A549 (cell line): Measurements from ENCODE around the gene FGD4. TPM values are rescaled to one million over a fixed set of nuclear protein-coding genes. Genes with fewer than 3 reads are reported as not detected.

ENCODE experiments used
- ATAC-seq, 2 experiments: fragments of 200-7000 bp in 1 of 2; fragments of >200 bp in 1 of 2; cut with Nextera tagmentation in 1 of 2; cut with Tn5 transposase in 1 of 2; 3 replicates each; pipeline versions ENCODE4 v1.8.0 to v1.9.1; 2018 to 2020; ENCODE audit warnings: mild to moderate bottlenecking in 1 of 2, moderate library complexity in 1 of 2
- CTCF ChIA-PET: fragments of 300-600 bp; sonication (Branson Sonifier 250); formaldehyde crosslinking; extraction: SDS; loops from one replicate; lab custom pipeline; 2021; ENCODE audit warnings: antibody characterized with exemption, inconsistent platforms; lab: Yijun Ruan, JAX
- POLR2A ChIA-PET: fragments of 350-600 bp; formaldehyde crosslinking; extraction: SDS; loops from one replicate; lab custom pipeline; 2021; ENCODE audit warnings: antibody characterized with exemption, inconsistent platforms; lab: Yijun Ruan, JAX
- DNase-seq, 2 experiments: peaks; one replicate each; pipeline versions ENCODE4 v3.0.0 to v3.0.0-alpha.2; 2011 to 2016; ENCODE audit warnings: low read depth in 1 of 2, low spot score in 1 of 2
- FAIRE-seq: peaks from 2 replicates; lab custom pipeline; 2011; peaks lifted over from hg19 to GRCh38; lab: Jason Lieb, UNC
- H3K27ac ChIP-seq, 2 experiments: fragments of >200 bp; sonication (Bioruptor Twin); formaldehyde crosslinking; 3 replicates each; pipeline ENCODE4 v1.5.1; 2016 to 2017
- H3K4me1 ChIP-seq: fragments of >200 bp; sonication (Bioruptor Twin); formaldehyde crosslinking; 3 replicates; pipeline ENCODE4 v1.6.1; 2016
- H3K4me2 ChIP-seq: fragments of >200 bp; sonication (Bioruptor Twin); formaldehyde crosslinking; 3 replicates; pipeline ENCODE4 v1.6.1; 2016
- H3K4me3 ChIP-seq: fragments of >200 bp; sonication (Bioruptor Twin); formaldehyde crosslinking; 3 replicates; pipeline ENCODE4 v1.5.1; 2016
- H3K9me3 ChIP-seq: fragments of >200 bp; sonication (Bioruptor Twin); formaldehyde crosslinking; 3 replicates; pipeline ENCODE4 v1.6.1; 2016
- BHLHE40 ChIP-seq: IDR thresholded peaks from 2 replicates; pipeline ENCODE4 v1.6.1; 2012; ENCODE audit warnings: low read depth, low read length, inconsistent platforms
- CHD2 ChIP-seq: fragments of 150-350 bp; IDR thresholded peaks from 2 replicates; pipeline ENCODE4 v1.6.1; 2014; ENCODE audit warnings: low read length; ENCODE audit not compliant: partially characterized antibody
- CHD4 ChIP-seq: fragments of 200-600 bp; sonication (generic); IDR thresholded peaks from 2 replicates; pipeline ENCODE4 v1.6.1; 2016; ENCODE audit warnings: antibody characterized with exemption, mild to moderate bottlenecking, borderline replicate concordance
- EHF ChIP-seq: fragments of 250-450 bp; sonication (Bioruptor Pico); IDR thresholded peaks from 2 replicates; pipeline ENCODE4 v1.5.0; 2020; ENCODE audit warnings: mild to moderate bottlenecking
- EP300 ChIP-seq, 2 experiments: fragments of >200 bp; sonication (Bioruptor Twin); formaldehyde crosslinking; IDR thresholded peaks; 2 replicates in 1 of 2; 3 replicates in 1 of 2; pipeline ENCODE4 v1.6.1; 2016 to 2017
- FOSB ChIP-seq: fragments of 250-450 bp; sonication (Bioruptor Pico); IDR thresholded peaks from 2 replicates; pipeline ENCODE4 v1.5.0; 2020; ENCODE audit warnings: mild to moderate bottlenecking, moderate library complexity
- FOXS1 ChIP-seq: fragments of 250-450 bp; sonication (Bioruptor Pico); IDR thresholded peaks from 2 replicates; pipeline ENCODE4 v1.5.0; 2020; ENCODE audit warnings: mild to moderate bottlenecking, moderate library complexity
- HDAC2 ChIP-seq: fragments of 200-600 bp; sonication (generic); IDR thresholded peaks from 2 replicates; pipeline ENCODE4 v1.6.1; 2016
- HEYL ChIP-seq: fragments of 250-450 bp; sonication (Bioruptor Pico); IDR thresholded peaks from 2 replicates; pipeline ENCODE4 v1.8.0; 2021; ENCODE audit warnings: mild to moderate bottlenecking, moderate library complexity
- HOXA7 ChIP-seq: fragments of 250-450 bp; sonication (Bioruptor Pico); IDR thresholded peaks from 2 replicates; pipeline ENCODE4 v1.5.0; 2020; ENCODE audit warnings: mild to moderate bottlenecking, moderate library complexity
- JUNB ChIP-seq: fragments of >200 bp; sonication (Bioruptor Twin); formaldehyde crosslinking; IDR thresholded peaks from 2 replicates; pipeline ENCODE4 v1.6.1; 2016
- MAFK ChIP-seq: fragments of 450-650 bp; IDR thresholded peaks from 2 replicates; pipeline ENCODE4 v1.6.1; 2014; ENCODE audit not compliant: partially characterized antibody
- NFE2L2 ChIP-seq: fragments of 150-350 bp; conservative IDR thresholded peaks from 2 replicates; pipeline ENCODE4 v1.6.1; 2014; ENCODE audit warnings: low read length
- NPAS2 ChIP-seq: fragments of 250-450 bp; sonication (Bioruptor Pico); IDR thresholded peaks from 2 replicates; pipeline ENCODE4 v1.8.0; 2022; ENCODE audit warnings: mild to moderate bottlenecking, moderate library complexity, borderline replicate concordance
- POLR2A ChIP-seq: IDR thresholded peaks from 2 replicates; pipeline ENCODE4 v1.6.1; 2012; ENCODE audit warnings: mild to moderate bottlenecking, low read length
- RCOR1 ChIP-seq: fragments of 150-350 bp; IDR thresholded peaks from 2 replicates; pipeline ENCODE4 v1.6.1; 2014; ENCODE audit warnings: antibody characterized with exemption, low read length, low read depth
- RFX5 ChIP-seq: fragments of 450-650 bp; IDR thresholded peaks from 2 replicates; pipeline ENCODE4 v1.7.1; 2014; ENCODE audit warnings: antibody characterized with exemption, mild to moderate bottlenecking, moderate library complexity
- RNF2 ChIP-seq: fragments of 200-600 bp; sonication (generic); IDR thresholded peaks from 2 replicates; pipeline ENCODE4 v1.6.1; 2016; ENCODE audit warnings: low read depth, mild to moderate bottlenecking, antibody characterized with exemption, moderate library complexity, borderline replicate concordance
- TFCP2L1 ChIP-seq: fragments of 250-450 bp; sonication (Bioruptor Pico); IDR thresholded peaks from 2 replicates; pipeline ENCODE4 v1.5.0; 2021; ENCODE audit warnings: mild to moderate bottlenecking
- TP53 ChIP-seq: fragments of 250-450 bp; sonication (Bioruptor Pico); IDR thresholded peaks from 2 replicates; pipeline ENCODE4 v1.5.0; 2021; ENCODE audit warnings: mild to moderate bottlenecking, moderate library complexity
- ZC3H11A ChIP-seq: fragments of 450-650 bp; IDR thresholded peaks from 2 replicates; pipeline ENCODE4 v1.6.1; 2014; ENCODE audit warnings: antibody characterized with exemption, mild to moderate bottlenecking
- ZFP36 ChIP-seq: fragments of 450-650 bp; IDR thresholded peaks from 2 replicates; pipeline ENCODE4 v1.6.1; 2014; ENCODE audit warnings: borderline replicate concordance; ENCODE audit not compliant: partially characterized antibody
- WGBS: methylation state at CpG from one replicate; pipeline ENCODE4 v1.1.6; 2017; ENCODE audit errors: missing lambda C conversion rate; 5-methylcytosine and 5-hydroxymethylcytosine counted together
- polyA plus RNA-seq, 4 experiments: library from polyadenylated mRNA; depleted of rRNA in 3 of 4; stranded (reverse); fragments of >200 nt; fragmentation: RNase III in 1 of 4; extraction: RNeasy Plus Mini Kit Qiagen cat#74134 plus additional on column Dnase treatment in 1 of 4; gene quantifications; 2 replicates in 3 of 4; 3 replicates in 1 of 4; pipeline ENCODE4 v1.2.3, GENCODE V29; 2011 to 2017
- TF ChIP-seq, protein P1 (sequence below): fragments of >200 bp; sonication (Bioruptor Twin); formaldehyde crosslinking; IDR thresholded peaks from 3 replicates; pipeline ENCODE4 v1.5.1; 2016
- TF ChIP-seq, protein P2 (sequence below): fragments of >200 bp; sonication (Bioruptor Twin); formaldehyde crosslinking; IDR thresholded peaks from 2 replicates; pipeline ENCODE4 v1.6.1; 2016
- TF ChIP-seq, protein P3 (sequence below): fragments of 250-450 bp; sonication (Bioruptor Pico); IDR thresholded peaks from 2 replicates; pipeline ENCODE4 v1.5.0; 2021; ENCODE audit warnings: mild to moderate bottlenecking, moderate library complexity, borderline replicate concordance
- TF ChIP-seq, protein P4 (sequence below): fragments of >200 bp; sonication (Bioruptor Twin); formaldehyde crosslinking; IDR thresholded peaks from 3 replicates; pipeline ENCODE4 v1.6.1; 2016
- TF ChIP-seq, protein P5 (sequence below): fragments of 450-650 bp; IDR thresholded peaks from 2 replicates; pipeline ENCODE4 v1.6.1; 2014; ENCODE audit warnings: antibody characterized with exemption

The FGD4 gene
- polyA plus RNA-seq, 2 of the 4 experiments (the other 2 are of a cell fraction): 2.2 to 6.0 TPM

DNA sequence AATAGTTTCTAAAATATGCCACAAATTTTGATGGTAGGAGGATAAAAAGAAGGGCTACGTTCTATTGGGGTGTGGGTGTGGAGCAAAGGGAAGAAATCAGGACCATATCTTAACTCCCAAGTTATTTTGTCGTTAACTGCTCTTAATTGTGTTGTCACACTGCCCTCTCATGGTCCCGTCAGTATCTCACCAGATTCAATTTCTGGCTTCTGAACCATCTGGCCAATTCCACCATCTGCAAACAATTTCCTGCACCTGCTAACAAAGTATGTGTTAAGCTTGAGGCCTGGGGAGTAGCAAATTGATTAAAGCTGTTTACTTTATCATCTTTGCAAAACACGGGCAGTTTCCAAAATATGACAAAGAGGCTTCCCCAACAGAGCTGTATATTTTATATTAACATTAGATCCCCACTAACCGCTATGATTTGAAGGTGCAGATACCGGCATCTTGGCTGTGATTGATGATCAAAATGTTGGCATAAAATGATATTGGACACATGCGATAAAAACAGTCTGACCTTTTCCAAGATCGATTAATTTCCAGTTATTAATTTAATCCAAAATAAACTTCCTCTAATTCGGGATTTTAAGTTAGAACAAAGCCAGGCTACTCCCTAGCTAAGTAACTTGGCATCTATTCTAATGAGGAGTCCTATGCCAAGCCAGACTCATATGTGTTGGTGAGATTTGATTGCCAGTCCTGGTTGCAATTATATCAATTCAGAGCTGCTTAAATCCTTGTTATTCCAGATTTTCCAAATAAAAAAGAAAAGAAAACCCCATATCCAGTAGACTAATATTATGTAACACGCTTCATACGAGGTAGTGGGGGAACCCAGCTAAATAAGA is 272.8 kb downstream of the FGD4 start (continued):
- TF ChIP-seq, protein P1, sequence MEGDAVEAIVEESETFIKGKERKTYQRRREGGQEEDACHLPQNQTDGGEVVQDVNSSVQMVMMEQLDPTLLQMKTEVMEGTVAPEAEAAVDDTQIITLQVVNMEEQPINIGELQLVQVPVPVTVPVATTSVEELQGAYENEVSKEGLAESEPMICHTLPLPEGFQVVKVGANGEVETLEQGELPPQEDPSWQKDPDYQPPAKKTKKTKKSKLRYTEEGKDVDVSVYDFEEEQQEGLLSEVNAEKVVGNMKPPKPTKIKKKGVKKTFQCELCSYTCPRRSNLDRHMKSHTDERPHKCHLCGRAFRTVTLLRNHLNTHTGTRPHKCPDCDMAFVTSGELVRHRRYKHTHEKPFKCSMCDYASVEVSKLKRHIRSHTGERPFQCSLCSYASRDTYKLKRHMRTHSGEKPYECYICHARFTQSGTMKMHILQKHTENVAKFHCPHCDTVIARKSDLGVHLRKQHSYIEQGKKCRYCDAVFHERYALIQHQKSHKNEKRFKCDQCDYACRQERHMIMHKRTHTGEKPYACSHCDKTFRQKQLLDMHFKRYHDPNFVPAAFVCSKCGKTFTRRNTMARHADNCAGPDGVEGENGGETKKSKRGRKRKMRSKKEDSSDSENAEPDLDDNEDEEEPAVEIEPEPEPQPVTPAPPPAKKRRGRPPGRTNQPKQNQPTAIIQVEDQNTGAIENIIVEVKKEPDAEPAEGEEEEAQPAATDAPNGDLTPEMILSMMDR: peak; percentile 80
- no peak for TF ChIP-seq RCOR1
- TF ChIP-seq, protein P2, sequence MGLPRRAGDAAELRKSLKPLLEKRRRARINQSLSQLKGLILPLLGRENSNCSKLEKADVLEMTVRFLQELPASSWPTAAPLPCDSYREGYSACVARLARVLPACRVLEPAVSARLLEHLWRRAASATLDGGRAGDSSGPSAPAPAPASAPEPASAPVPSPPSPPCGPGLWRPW: no peak
- TF ChIP-seq TP53 (CRISPR knock-in tag): no peak
- TF ChIP-seq JUNB: no peak
- TF ChIP-seq ZC3H11A: 0 out of 2 replicates have a peak, but pooled peaks have one; percentile 2

DNA sequence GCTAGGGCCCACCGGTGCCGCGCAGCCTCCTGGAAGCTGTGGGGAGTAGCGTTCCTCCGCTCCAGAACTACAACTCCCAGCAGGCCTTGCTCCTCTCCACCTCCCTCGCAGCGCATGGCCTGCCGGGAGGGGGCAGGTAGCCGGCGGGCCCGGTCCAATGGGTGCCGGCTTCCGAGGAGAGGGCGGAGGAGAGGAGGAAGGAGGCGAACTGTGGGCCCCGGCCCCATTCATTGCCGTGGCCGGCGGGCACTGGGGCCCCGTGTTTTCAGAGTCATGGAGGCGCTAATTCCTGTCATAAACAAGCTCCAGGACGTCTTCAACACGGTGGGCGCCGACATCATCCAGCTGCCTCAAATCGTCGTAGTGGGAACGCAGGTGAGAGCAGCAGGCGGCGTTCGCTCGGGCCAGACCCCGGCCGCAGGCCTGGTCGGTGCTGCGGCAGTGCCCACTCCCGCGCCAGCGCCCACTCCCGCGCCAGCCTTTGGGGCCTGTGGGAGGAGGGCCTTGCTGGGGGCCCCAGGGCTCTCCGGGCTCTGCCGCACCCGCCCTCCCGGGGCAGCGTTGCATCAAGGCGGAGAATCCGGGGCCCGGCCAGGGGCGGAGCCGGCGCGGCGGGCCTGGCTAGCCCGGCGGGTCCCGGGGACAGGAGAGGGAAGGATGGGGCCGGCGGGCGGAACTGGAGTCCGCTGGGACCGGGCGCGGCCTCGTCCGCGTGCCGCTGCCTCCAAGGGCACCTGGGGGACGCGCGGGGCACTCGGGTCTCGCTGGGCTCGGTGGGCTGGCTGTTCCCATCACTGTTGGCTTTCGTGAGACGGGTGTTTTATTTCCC is 279.9 kb downstream of the FGD4 start, which contains the start of gene DNM1L:
Gene DNM1L, plus strand, starts transcription at position 211 of the 829 bp plus-strand sequence. Its CDS starts 63 bp downstream, at position 274.
- Histone ChIP-seq H3K9me3 (no peaks in the 10 kb centered on the region), H3K27ac (peak within 1 kb of the TSS; percentile 88 to 93), H3K4me3 (peak within 1 kb of the TSS; percentile 82), H3K4me1 (peaks cover 22% of the 10 kb centered on the region), H3K4me2 (peak within 1 kb of the TSS; percentile 85)
- POLR2A ChIA-PET: interaction anchor here (0.5 to 1.1 kb wide), 3 partner anchors 76 to 243 kb away, joined by 3 to 7 read pairs (median 4); no protein-coding TSS in a partner anchor
- CTCF ChIA-PET: interaction anchor here (0.6 to 0.8 kb wide), 2 partner anchors 10 to 546 kb away, joined by 3 read pairs; no protein-coding TSS in a partner anchor
- FAIRE-seq: no peak
- ATAC-seq: peak; percentile 98 to 99
- WGBS: under 1% methylated on average over 45 of the region's 76 CpGs
- DNase-seq: peak; percentile 96 to 98
- no peak for TF ChIP-seq EP300 (IDR thresholded peaks at IDR 0.05)
- no peak for TF ChIP-seq CHD2
- TF ChIP-seq, protein P3, sequence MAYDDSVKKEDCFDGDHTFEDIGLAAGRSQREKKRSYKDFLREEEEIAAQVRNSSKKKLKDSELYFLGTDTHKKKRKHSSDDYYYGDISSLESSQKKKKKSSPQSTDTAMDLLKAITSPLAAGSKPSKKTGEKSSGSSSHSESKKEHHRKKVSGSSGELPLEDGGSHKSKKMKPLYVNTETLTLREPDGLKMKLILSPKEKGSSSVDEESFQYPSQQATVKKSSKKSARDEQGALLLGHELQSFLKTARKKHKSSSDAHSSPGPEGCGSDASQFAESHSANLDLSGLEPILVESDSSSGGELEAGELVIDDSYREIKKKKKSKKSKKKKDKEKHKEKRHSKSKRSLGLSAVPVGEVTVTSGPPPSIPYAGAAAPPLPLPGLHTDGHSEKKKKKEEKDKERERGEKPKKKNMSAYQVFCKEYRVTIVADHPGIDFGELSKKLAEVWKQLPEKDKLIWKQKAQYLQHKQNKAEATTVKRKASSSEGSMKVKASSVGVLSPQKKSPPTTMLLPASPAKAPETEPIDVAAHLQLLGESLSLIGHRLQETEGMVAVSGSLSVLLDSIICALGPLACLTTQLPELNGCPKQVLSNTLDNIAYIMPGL (CRISPR knock-in tag): no peak; the same call in 1 of the 2 replicates
- no peak for TF ChIP-seq TFCP2L1
- TF ChIP-seq RFX5: peak; percentile 53; the same call in 1 of the 2 replicates
- no peak for TF ChIP-seq HEYL (CRISPR knock-in tag)
- no peak for TF ChIP-seq NFE2L2
- TF ChIP-seq HOXA7 (CRISPR knock-in tag): no peak
- TF ChIP-seq, protein P4, sequence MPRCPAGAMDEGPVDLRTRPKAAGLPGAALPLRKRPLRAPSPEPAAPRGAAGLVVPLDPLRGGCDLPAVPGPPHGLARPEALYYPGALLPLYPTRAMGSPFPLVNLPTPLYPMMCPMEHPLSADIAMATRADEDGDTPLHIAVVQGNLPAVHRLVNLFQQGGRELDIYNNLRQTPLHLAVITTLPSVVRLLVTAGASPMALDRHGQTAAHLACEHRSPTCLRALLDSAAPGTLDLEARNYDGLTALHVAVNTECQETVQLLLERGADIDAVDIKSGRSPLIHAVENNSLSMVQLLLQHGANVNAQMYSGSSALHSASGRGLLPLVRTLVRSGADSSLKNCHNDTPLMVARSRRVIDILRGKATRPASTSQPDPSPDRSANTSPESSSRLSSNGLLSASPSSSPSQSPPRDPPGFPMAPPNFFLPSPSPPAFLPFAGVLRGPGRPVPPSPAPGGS: peak; percentile 91
- TF ChIP-seq BHLHE40: no peak
- no peak for TF ChIP-seq MAFK
- TF ChIP-seq RNF2: no peak
- TF ChIP-seq ZFP36: no peak
- no peak for TF ChIP-seq HDAC2
- no peak for TF ChIP-seq EHF
- TF ChIP-seq RCOR1: no peak
- TF ChIP-seq CHD4: no peak
- TF ChIP-seq, protein P5, sequence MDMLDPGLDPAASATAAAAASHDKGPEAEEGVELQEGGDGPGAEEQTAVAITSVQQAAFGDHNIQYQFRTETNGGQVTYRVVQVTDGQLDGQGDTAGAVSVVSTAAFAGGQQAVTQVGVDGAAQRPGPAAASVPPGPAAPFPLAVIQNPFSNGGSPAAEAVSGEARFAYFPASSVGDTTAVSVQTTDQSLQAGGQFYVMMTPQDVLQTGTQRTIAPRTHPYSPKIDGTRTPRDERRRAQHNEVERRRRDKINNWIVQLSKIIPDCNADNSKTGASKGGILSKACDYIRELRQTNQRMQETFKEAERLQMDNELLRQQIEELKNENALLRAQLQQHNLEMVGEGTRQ: no peak
- no peak for TF ChIP-seq FOSB (CRISPR knock-in tag)
- TF ChIP-seq, protein P1: no peak
- TF ChIP-seq POLR2A: peak; percentile 90
- no peak for TF ChIP-seq NPAS2 (CRISPR knock-in tag)
- no peak for TF ChIP-seq FOXS1 (CRISPR knock-in tag)
- TF ChIP-seq, protein P2: no peak
- TF ChIP-seq ZC3H11A: no peak
